CD4-positive, alpha-beta T cell treated with Interferon alpha-2 for 1 hour (primary cell): Measurements from ENCODE around the gene POMGNT2.

Source experiments
- DNase-seq, 2 donors: peaks; one replicate each; pipeline ENCODE4 v3.0.0-alpha.2; 2020 to 2022

POMGNT2 gene

GRCh38 chr3:43102773-43103480 lies 3.0 kb downstream of the POMGNT2 start:
- DNase-seq, result no peak

GRCh38 chr3:43098761-43099160 lies 7.1 kb downstream of the POMGNT2 start:
- no peak for DNase-seq

- DNase-seq, result no peak
These were observed 8.3 kb downstream of the POMGNT2 start for GRCh38 chr3:43097400-43098080.

GRCh38 chr3:43096761-43097160 lies 9.1 kb downstream of the POMGNT2 start:
- no peak for DNase-seq

- DNase-seq, result no peak
These were observed 10.5 kb downstream of the POMGNT2 start for GRCh38 chr3:43095370-43095769.

- DNase-seq, result no peak
These were observed 11.0 kb downstream of the POMGNT2 start for GRCh38 chr3:43094851-43095250.

GRCh38 chr3:43094381-43094780 lies 11.5 kb downstream of the POMGNT2 start:
- DNase-seq, result no peak

GRCh38 chr3:43093974-43094373 lies 11.9 kb downstream of the POMGNT2 start:
- DNase-seq, result no peak

GRCh38 chr3:43093006-43093405 lies 12.9 kb downstream of the POMGNT2 start:
- no peak for DNase-seq

- no peak for DNase-seq
These were observed 14.4 kb downstream of the POMGNT2 start for GRCh38 chr3:43091481-43091880.

GRCh38 chr3:43090238-43090637 lies 15.6 kb downstream of the POMGNT2 start:
- no peak for DNase-seq

GRCh38 chr3:43089081-43089480 lies 16.8 kb downstream of the POMGNT2 start:
- no peak for DNase-seq

- DNase-seq, result peak in 1 of 2 donors; percentile 10
These were observed 18.6 kb downstream of the POMGNT2 start for GRCh38 chr3:43087249-43087776.

GRCh38 chr3:43086460-43087165 lies 19.3 kb downstream of the POMGNT2 start:
- DNase-seq, result no peak

- no peak for DNase-seq
These were observed 23.4 kb downstream of the POMGNT2 start for GRCh38 chr3:43082457-43082856.

- no peak for DNase-seq
These were observed 24.1 kb downstream of the POMGNT2 start for GRCh38 chr3:43081796-43082195.

GRCh38 chr3:43080726-43081568 lies 24.9 kb downstream of the POMGNT2 start:
- no peak for DNase-seq

GRCh38 chr3:43079536-43080332 lies 26.1 kb downstream of the POMGNT2 start:
- no peak for DNase-seq

- no peak for DNase-seq
These were observed 28.2 kb downstream of the POMGNT2 start for GRCh38 chr3:43077707-43078106.

GRCh38 chr3:43077261-43077660 lies 28.6 kb downstream of the POMGNT2 start:
- no peak for DNase-seq

GRCh38 chr3:43076857-43077256 lies 29.0 kb downstream of the POMGNT2 start:
- DNase-seq, result no peak
